Esophagus squamous epithelium (tissue), 4 donors: Measurements from ENCODE around the gene CDKL5.

ENCODE experiments used
- CTCF ChIP-seq, 6 experiments: fragments of 450-650 bp in 4 of 6; fragments of 200-600 bp in 2 of 6; sonication (generic) in 2 of 6; IDR thresholded peaks; one replicate each; pipeline ENCODE4 v1.5.1; 2016 to 2019; ENCODE audit warnings: antibody characterized with exemption in 6 of 6, mild to moderate bottlenecking in 4 of 6, moderate library complexity in 4 of 6
- POLR2A ChIP-seq, 4 donors: fragments of 450-650 bp; IDR thresholded peaks; one replicate each; pipeline ENCODE4 v1.6.1; 2017; ENCODE audit warnings: antibody characterized with exemption in 4 of 4, mild to moderate bottlenecking in 4 of 4, moderate library complexity in 3 of 4

DNA sequence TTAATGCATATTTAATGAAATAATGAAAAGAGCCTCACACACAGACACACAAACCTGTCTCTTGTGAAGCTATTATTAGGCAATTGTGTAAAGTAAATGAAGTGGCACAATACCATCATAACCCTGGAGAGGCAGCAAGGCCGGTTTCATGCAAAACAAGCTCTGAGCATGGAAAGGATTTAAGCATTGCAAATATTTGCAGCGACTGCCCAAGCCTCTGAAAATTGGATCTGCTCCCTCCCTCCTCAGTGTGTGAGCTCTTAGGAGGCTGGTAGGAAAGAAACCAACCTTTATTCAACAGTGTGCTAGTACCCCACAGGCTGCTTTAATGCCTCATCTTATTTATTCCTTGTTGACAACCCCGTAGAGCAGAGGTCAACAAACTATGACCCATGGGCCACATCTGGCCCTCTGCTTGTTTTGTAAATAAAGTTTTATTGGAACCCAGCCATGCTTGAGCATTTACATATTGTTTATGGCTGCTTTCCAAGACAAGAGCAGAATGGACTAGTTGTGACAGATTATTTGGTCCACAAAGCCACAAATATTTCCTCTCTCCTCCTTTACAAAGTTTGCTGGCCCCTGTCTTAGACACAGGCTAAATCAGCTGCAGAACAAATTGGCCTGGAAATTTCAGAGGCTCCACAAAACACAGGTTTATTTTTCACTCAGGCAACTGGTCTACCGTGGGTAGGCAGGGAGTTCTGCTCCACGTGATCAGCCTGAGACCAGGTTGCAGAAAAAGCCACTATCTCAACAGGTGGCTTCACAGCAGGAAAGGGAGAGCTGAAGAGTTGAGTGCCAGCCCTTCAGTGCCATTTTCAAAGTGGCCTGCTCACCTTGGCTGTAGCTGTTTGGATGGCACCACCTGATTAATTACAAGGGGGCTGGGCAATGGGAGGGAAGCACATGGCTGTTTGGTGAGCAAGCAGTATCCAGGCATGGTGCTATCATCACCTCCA lies 229.7 kb downstream of the CDKL5 start:
- TF ChIP-seq CTCF (IDR thresholded peaks at IDR 0.05) (no peak), POLR2A (IDR thresholded peaks at IDR 0.05) (no peak)
